ENCODE data around the gene RNF4. TPM values are rescaled to one million over a fixed set of nuclear protein-coding genes. Genes with fewer than 3 reads are reported as not detected.

Gene RNF4
- total and polyA plus RNA-seq, 10 of the 15 experiments (the other 5 are each of a cell fraction or from before 2014, with no cell fraction given) = 34.9 to 145 (median 76.1) TPM

- ATAC-seq (no peak), DNase-seq (ENCODE audit: low read depth, low spot score) (no peak), FAIRE-seq (no peak)
- ChIA-PET CTCF (interaction anchor here (2.1 kb wide), 1 partner anchor 9 kb away, joined by 8 read pairs; no protein-coding TSS in a partner anchor), POLR2A (interaction anchor here (0.6 to 1.1 kb wide), 2 partner anchors 9 to 29 kb away, joined by 3 read pairs; no protein-coding TSS in a partner anchor), RAD21 (ENCODE audit: unreplicated experiment) (no interaction called here), SMC1A (ENCODE audit: uncharacterized antibody, unreplicated experiment) (interaction anchor here (0.6 kb wide), 1 partner anchor 15 kb away, joined by 3 read pairs; no protein-coding TSS in a partner anchor)
- in situ Hi-C loops (cut with MboI) (no loop called here), intact Hi-C loops (cut with micrococcal nuclease; ENCODE audit: unreplicated experiment) (no loop called here)
- no peaks in the 10 kb centered on the region for H3K4me1 ChIP-seq (ENCODE audit: control insufficient read depth, insufficient read depth, low read length)
- H3K4me2 ChIP-seq (ENCODE audit: control insufficient read depth, insufficient read depth) = no peak overlapping the region
- TF ChIP-seq POLR2A (IDR thresholded peaks at IDR 0.05; ENCODE audit: low read depth, low read length) (no peak), ETV6 (conservative IDR thresholded peaks at IDR 0.05 in 1 of 2, IDR thresholded peaks at IDR 0.05 in 1 of 2; ENCODE audit: borderline replicate concordance in 1 of 2, low read depth in 1 of 2) (no peak), CBX3 (IDR thresholded peaks at IDR 0.05; ENCODE audit: borderline replicate concordance, low read depth) (no peak), MAX (IDR thresholded peaks at IDR 0.05; ENCODE audit: low read depth, low read length) (no peak), RUNX3 (IDR thresholded peaks at IDR 0.05; ENCODE audit: low read length) (no peak), MXI1 (IDR thresholded peaks at IDR 0.05; ENCODE audit: low read depth, low read length) (no peak), JUNB (IDR thresholded peaks at IDR 0.05) (no peak), MTA2 (IDR thresholded peaks at IDR 0.05; ENCODE audit: low read depth) (no peak), PKNOX1 (IDR thresholded peaks at IDR 0.05) (no peak), ATF7 (IDR thresholded peaks at IDR 0.05; ENCODE audit: low read depth) (no peak), HCFC1 (IDR thresholded peaks at IDR 0.05; ENCODE audit: low read length) (no peak)
- no peaks in the 10 kb centered on the region for H3K79me2 ChIP-seq (ENCODE audit: control insufficient read depth, insufficient read depth, low read length)
- H3K9me3 ChIP-seq (replicated peaks; ENCODE audit: control insufficient read depth, insufficient read depth, low read length) = no peaks in the 10 kb centered on the region
- 36% methylated on average over 10 of the region's 10 CpGs for WGBS (ENCODE audit: insufficient coverage, insufficient replicate concordance, low lambda C conversion rate, missing lambda C conversion rate)
- no peak overlapping the region for H3K9ac ChIP-seq (ENCODE audit: control insufficient read depth, insufficient read depth, low read length)
- no peaks in the 10 kb centered on the region for H4K20me1 ChIP-seq (ENCODE audit: control insufficient read depth, insufficient read depth)
- BruUV-seq (replicated peaks) = no TSS peak
- no peak overlapping the region for H3K27ac ChIP-seq (ENCODE audit: control insufficient read depth, insufficient read depth)
- H3K27me3 ChIP-seq (replicated peaks in 1 of 2; ENCODE audit: control insufficient read depth in 2 of 2, insufficient read depth in 2 of 2, low read length in 1 of 2) = no peaks in the 10 kb centered on the region; a peak in 2 of 4 replicates
- H3K36me3 ChIP-seq (ENCODE audit: control insufficient read depth in 2 of 2, insufficient read depth in 2 of 2, low read length in 1 of 2) = no peaks in the 10 kb centered on the region
- no peak overlapping the region for H3K4me3 ChIP-seq
- H2AFZ ChIP-seq (ENCODE audit: control insufficient read depth, low read depth, low read length) = no peak overlapping the region
Measured at GRCh38 chr4:2451036-2451520, 17.8 kb upstream of the RNF4 start.

Measured in GM12878 (cell line).